Amniotic stem cell (primary cell): Measurements from ENCODE around the gene ZNF800.

Experiments
- DNase-seq: peaks from one replicate; lab custom pipeline; 2025; lab: John Stamatoyannopoulos, UW

The ZNF800 gene

GRCh38 chr7:127348247-127348631 is 44.3 kb downstream of the ZNF800 start:
- no peak for DNase-seq

- peak; percentile 11 for DNase-seq
Observed at GRCh38 chr7:127347567-127348246, 44.8 kb downstream of the ZNF800 start.

DNA sequence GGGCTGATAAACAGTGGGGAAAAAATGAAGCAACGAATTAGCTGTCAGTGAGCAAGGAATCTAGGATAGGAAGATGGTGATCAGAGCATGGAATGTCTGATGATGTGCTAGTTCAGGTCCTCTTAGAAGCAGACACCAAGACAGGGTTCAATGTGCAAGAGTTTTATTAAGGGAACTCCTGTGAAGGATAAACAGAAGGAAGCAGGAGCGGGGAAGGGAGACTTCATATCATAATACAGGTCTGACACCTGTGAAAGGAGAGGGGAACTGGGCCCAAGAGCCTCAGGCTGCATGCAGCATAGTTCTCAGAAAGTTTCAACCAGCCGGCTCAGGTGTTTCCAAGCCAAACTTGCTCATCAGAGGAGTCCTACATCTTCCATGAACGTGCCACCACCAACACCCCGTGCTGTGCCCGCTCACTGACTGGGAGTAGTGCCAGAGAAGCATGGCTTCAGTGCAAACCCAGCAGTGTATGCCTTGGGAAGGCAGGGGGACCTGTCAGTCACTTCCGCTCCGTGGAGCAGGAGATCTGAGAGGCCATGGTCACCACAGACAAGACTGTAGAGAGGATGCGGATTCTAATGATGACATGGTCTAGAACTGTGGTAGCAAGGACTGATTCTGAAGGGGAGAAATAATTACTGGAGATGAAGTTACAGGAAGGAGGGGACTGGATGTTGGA is 45.8 kb downstream of the ZNF800 start:
- DNase-seq = no peak

DNA sequence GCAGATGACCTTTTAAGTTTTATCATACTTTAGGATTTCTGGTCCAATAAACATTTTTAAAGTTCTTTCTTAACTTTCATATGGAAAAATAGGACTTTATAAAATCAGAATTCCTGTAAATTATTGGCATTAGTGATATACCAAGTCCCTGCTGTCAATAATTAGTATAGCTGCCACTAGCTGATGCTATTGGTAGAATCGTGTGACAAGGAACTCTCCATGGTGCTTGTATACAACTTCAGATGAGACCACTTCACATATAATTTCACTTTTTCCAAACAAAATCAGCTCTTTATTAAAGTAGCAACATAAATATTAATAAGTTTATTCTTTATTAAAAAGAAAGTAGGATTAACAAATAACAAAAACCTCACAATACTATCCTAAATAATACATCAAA is 49.9 kb downstream of the ZNF800 start:
- DNase-seq = no peak

DNA sequence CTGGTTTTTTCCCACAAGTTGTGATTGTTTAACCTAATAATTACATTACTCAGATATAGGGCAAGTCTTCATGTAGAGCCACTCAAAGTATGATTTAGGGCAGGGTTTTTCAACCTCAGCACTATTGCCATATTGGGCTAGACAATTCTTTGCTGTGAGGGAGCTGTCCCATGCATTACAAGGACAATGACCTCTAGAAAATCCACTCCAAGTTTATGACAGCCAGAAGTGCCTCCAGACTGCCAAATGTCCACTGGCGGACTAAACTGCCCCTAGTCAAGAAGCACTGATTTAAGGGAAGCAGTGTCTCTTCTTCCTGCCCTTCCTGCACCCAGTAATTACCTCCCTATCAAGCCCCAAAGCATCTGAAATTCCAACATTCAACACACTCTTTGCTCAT is 54.4 kb downstream of the ZNF800 start:
- DNase-seq = no peak

- no peak for DNase-seq
Observed at GRCh38 chr7:127337581-127337980, 54.9 kb downstream of the ZNF800 start.

- DNase-seq = no peak
Observed at GRCh38 chr7:127336458-127336857, 56.0 kb downstream of the ZNF800 start.

DNA sequence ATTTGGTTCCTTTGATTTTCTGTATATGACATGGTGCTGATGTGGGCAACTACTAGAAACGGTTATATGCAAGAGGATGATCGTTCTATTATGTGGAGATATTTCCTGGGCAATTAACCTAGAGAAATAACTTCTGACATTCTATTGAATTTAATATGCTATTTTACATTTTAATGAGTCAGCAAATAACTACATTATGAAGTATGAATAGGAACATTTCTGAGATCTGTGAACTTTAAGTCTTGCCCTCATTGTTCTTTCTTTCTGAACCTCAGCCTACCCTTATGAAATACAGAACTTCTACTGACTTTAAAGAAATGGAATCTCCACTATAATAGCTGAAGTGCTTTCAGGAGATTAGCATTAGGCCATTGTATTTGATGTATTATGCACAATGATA is 59.6 kb downstream of the ZNF800 start:
- no peak for DNase-seq

DNA sequence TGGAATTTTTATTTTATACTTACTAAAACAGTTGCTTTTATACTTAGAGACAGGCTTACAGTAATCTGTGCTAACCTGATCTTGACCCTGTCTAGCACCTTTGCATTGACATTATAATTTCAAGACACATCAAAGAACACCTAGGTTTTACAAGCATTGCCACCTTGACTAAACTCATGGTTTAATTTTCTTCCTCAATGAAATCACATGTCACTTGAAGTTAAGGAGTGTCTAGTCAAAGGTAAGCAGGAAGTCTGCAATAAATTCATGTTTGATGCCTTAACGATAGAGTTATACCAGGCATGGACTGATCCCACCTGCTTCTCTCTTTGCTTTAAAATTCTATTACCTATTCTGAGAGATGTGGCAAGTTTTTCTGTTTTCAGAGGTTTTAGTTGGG is 62.4 kb downstream of the ZNF800 start:
- DNase-seq = no peak

DNA sequence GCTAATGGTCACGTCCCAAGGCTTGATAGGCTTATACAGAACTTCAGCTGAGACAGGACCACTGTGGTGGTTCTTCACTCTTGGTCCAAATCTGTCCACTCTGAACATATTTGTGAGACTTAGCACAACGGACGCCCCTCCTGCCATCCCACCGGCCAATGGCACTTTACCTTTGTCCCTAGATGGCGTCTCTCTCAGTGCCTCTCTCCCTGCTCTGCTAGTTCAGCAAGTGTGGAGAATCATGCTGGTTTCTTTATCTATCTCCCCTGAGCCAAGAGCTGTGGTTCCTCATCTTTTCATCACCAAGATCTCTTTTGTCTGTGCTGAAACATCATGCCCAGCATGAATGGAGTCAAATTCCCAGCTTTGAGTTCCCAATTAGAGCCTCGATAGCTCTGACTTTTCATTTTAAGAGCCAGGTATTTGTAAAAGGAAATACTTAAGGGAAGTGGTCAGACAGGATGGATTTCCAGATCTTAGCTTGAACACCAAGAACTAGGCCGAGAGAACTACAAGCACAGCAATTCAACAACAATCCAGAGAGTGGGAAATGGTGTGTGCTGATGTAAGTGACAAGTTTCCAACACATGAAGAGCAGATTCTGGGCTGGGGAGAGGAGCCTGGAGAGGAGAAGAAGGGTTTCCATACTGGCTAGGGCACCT is 69.5 kb downstream of the ZNF800 start:
- no peak for DNase-seq

DNA sequence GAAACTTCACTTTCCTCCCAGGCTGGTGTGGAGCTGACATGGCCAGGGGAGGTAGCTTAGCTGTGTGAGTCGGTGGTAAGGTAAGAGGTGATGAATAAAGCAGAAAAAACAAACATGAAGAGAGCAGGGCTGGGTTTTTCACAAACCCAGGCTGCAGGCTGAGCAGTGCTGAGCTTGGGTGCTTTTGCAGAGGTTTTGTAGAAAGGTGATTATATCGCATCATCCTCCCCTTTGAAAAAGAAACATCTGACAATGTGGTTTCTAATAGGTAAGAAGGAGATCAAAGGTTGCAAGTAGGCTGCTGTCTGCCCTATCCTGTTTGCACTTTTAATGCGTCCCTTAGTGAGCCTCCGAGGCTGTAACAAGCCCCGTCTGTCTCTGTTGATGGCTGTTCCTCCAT is 70.2 kb downstream of the ZNF800 start:
- no peak for DNase-seq

- DNase-seq = no peak
Observed at GRCh38 chr7:127320974-127321373, 71.5 kb downstream of the ZNF800 start.
